Mesodermal cell (in vitro differentiated cells): ENCODE measurements around the gene RND1.
"Not testable (repeated sequence)": the region's sequence is repeated elsewhere in the genome, so short reads cannot be mapped to it uniquely, and the experiment has no call there.

Experiments used
- H3K27ac ChIP-seq: 2 replicates; pipeline ENCODE4 v1.7.0; 2013; ENCODE audit warnings: mild to moderate bottlenecking, low read depth, low read length, moderate library complexity; ENCODE audit not compliant: severe bottlenecking
- H3K36me3 ChIP-seq: 2 replicates; pipeline ENCODE4 v1.7.1; 2013; ENCODE audit warnings: mild to moderate bottlenecking, low read length, moderate library complexity; ENCODE audit not compliant: control insufficient read depth, insufficient read depth
- H3K4me1 ChIP-seq: one replicate; pipeline ENCODE4 v1.7.1; 2013; ENCODE audit warnings: mild to moderate bottlenecking, low read length; ENCODE audit not compliant: insufficient read depth, control insufficient read depth, poor library complexity, severe bottlenecking
- H3K4me3 ChIP-seq: 2 replicates; pipeline ENCODE4 v1.7.0; 2013; ENCODE audit warnings: low read length, control low read depth, mild to moderate bottlenecking; ENCODE audit not compliant: insufficient read depth, poor library complexity, severe bottlenecking; ENCODE audit errors: extremely low read depth
- H3K9me3 ChIP-seq: 2 replicates; pipeline ENCODE4 v1.7.1; 2013; ENCODE audit warnings: mild to moderate bottlenecking, low read length, moderate library complexity; ENCODE audit not compliant: control insufficient read depth
- WGBS, 2 experiments: methylation state at CpG; one replicate each; pipeline ENCODE4 v1.1.5; 2013; ENCODE audit warnings: missing lambda C conversion rate in 2 of 2; ENCODE audit not compliant: insufficient coverage in 2 of 2; 5-methylcytosine and 5-hydroxymethylcytosine counted together

Gene RND1

DNA sequence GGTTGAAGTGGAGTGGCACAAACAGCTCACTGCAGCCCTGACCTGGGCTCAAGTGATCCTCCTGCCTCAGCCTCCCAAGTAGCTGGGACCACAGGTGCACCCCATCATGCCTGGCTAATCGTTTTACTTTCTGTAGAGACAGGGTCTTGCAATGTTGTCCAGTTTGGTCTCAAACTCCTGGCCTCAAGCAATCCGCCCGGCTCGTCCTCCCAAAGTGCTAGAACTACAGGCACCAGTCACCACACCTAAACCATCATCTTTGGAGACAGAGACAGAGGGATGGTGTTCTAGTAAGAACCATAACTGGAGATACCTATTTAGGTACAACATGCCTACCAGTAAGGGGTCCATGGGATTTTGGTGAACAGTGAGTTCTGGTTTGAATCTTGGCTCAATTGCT lies 11.2 kb downstream of the RND1 start:
- Histone ChIP-seq H3K4me3 (no peak overlapping the region), H3K4me1 (peaks cover 4% of the 10 kb centered on the region), H3K27ac (no peak overlapping the region), H3K36me3 (peaks cover 5% of the 10 kb centered on the region), H3K9me3 (no peaks in the 10 kb centered on the region)
- WGBS, 2 experiments = 75 to 93% methylated on average over 1 to 4 of the region's 4 CpGs

DNA sequence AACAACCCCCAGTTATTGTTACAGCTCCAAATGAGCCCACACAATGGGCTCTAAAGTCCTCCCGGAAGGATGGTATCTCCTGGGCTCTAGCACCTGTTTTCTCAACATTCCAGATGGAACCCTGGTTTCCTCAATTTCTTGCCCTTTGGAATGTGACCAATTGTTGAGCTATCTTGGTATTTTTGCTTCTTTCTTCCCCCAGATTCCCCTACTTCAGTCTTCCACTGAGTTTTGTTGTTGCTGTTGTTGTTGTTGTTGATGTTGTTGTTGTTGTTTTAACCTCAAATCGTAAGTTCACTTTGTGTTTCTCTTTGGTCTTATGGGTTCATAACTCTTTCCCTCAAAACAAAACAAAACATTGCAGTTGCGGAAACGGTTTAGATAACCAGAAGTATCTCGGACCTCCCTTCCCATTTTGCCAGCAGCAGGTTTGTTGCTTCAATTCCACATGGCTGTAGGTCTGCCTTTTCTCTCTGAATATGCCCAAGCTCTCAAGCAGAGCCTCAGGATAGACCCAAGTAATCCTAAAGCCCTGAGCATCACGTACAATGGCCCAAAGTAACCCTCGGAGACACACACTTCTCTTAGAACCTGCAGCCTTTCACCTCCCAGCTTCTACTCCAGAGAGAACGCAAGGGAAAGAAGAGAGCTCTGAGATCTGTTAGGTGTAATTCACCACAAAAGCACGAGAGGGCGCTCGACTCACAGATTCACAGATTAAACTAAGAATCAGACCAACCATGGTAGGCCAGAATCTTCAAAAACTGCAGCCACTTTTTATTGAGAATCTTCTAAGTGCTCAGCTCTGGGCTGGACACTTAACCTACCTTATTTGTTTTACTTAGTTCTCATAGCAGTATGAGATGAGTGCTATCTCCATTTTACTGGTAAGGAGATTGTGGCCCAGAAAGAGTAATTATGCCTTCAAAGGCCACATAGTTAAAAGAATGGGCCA lies 12.7 kb downstream of the RND1 start:
- peak overlapping the region; percentile 90 for H3K4me3 ChIP-seq
- peak overlapping the region; percentile 59 for H3K27ac ChIP-seq
- WGBS, 2 experiments = 24 to 31% methylated on average over 8 of the region's 11 CpGs
- peaks cover 4% of the 10 kb centered on the region for H3K4me1 ChIP-seq
- H3K9me3 ChIP-seq = no peaks in the 10 kb centered on the region
- peaks cover 12% of the 10 kb centered on the region for H3K36me3 ChIP-seq

DNA sequence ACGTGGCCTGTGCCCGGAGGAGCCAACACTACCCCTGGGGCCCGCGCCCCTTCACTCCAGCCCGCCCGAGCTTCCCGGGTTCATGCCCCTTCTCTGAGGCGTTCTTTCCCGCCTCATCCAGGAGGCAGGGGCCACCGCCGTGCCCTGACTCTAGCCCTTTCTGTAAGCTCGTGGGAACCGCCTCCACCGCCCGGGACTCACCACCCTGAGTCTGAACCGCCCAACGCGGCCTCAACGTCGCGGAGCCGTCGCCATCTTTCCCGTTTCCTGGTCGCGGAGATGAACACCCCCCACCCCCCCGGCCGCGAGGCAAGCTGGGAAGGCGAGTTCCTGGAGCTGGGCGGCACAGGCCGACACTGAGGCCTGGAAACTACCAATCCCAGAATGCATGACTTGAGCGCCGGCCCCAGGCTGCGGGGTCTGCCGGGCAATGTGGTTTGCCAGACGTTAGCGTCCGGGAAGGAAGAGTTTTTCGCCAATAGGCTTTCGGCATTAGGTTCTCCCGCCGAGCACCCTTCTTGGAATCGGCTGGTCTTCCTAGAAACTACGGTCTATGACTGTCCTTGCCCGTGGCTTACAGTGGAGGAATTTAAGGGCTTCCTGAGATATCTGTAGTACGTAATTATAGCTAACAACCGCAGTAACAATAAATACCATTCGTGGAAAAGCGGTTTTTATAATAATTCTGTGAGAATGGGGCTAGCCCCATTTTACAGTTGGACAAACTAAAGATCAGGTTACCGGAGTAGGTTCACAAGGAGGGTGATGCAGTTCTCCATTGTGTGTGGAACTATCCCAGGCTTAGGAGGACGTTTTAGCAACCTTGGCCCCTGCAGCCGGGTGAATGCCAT lies 13.6 kb downstream of the RND1 start, which contains the start of gene DDX23:
Gene DDX23, minus strand, starts transcription at position 281 of the 851 bp plus-strand sequence. CDS start 6,381 bp downstream, outside the sequence.
- 1 to 2% methylated on average over 35 to 42 of the region's 53 CpGs for WGBS, 2 experiments
- H3K4me1 ChIP-seq = peaks cover 4% of the 10 kb centered on the region
- peaks cover 20% of the 10 kb centered on the region for H3K36me3 ChIP-seq
- no peaks in the 10 kb centered on the region for H3K9me3 ChIP-seq
- H3K4me3 ChIP-seq = peak within 1 kb of the TSS; percentile 90
- peak within 1 kb of the TSS; percentile 59 for H3K27ac ChIP-seq

DNA sequence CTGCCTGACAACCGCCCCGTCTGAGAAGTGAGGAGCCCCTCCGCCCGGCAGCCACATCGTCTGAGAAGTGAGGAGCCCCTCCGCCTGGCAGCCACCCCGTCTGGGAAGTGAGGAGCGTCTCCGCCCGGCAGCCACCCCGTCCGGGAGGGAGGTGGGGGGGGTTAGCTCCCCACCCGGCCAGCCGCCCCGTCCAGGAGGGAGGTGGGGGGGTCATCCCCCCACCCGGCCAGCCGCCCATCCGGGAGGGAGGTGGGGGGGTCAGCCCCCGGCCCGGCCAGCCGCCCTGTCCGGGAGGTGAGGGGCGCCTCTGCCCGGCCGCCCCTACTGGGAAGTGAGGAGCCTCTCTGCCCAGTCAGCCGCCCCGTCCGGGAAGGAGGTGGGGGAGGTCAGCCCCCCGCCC lies 23.6 kb downstream of the RND1 start:
- H3K27ac ChIP-seq, H3K4me3 ChIP-seq, H3K4me1 ChIP-seq, H3K9me3 ChIP-seq: not testable (repeated sequence)
- peaks cover 79% of the 10 kb centered on the region for H3K36me3 ChIP-seq
- 93 to 100% methylated on average over 5 to 7 of the region's 29 CpGs for WGBS, 2 experiments

DNA sequence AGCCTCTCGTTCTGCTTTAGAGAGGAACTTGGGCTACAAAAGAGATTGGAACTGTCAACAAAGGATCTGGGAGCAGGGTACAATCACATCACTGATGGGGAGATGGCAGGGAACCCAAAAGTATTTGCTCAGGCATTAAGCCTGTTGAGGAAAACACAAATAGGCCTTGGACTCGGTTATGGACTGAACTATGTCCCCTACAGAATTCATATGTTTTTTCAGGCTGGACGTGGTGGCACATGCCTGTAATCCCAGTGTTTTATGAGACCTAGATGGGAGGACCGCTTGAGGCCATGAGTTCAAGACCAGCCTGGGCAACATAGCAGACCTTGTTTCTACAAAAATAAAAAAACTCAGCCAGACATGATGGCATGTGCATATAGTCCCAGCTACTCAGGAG lies 27.6 kb downstream of the RND1 start:
- Histone ChIP-seq H3K4me3 (no peak overlapping the region), H3K9me3 (no peaks in the 10 kb centered on the region), H3K27ac (no peak overlapping the region), H3K36me3 (peaks cover 79% of the 10 kb centered on the region), H3K4me1 (no peaks in the 10 kb centered on the region)
- WGBS, 2 experiments = 83 to 97% methylated on average over 4 of the region's 4 CpGs

DNA sequence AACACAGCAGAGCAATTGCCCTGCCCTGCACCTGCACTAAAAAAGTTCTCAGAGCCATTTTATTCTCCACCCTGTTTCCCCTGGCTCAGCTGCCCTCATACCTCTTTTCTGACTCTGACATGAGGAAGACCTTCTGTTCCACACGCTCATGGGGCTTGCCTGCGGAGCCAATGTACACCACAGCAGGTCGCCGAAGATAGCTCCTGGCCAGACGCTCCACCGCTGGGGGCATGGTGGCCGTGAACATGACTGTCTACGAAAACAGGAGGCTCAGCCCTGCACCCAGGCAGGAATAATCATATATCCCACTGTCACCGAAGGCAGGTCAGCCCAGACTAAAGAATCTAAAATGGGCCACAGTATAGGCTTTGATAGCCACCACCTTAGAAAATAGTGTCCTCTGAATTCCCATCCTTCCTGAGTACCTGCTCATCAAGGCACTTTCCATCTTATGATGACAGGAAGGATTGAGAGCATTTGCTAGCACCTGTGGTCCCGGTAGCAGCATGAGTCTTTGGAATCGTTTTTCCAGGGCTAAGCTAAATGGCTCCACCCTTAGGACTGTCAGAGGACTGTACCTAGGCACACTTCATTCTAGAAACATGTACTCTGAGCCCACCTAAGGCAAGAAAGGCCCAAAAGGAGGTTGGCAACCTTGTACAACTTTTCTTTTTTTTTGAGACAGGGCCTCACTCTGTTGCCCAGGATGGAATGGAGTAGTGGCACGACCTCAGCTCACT lies 33.2 kb downstream of the RND1 start:
- 91 to 97% methylated on average over 12 of the region's 12 CpGs for WGBS, 2 experiments
- H3K27ac ChIP-seq = no peak overlapping the region
- H3K9me3 ChIP-seq = no peaks in the 10 kb centered on the region
- H3K36me3 ChIP-seq = peaks cover 98% of the 10 kb centered on the region
- no peak overlapping the region for H3K4me3 ChIP-seq
- no peaks in the 10 kb centered on the region for H3K4me1 ChIP-seq

DNA sequence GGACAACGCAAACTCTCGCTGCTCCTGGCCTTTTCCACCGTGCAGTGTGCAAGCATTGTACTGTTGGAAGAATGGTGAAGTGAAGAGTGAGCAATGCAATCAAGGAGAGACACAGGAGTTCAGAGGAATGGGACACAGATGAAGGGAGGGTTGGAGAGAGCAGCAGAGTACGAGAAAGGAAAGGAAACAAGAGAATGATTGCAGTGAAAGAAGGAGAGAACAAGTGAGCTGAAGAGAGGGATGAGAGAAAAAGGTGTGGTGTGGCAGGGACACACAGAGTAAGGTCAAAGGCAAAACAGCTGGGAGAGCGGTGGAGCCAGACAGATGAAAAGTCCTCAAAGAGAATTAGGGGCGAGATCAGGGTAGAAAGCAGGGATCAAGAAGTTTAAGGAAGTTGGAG lies 34.4 kb downstream of the RND1 start:
- no peak overlapping the region for H3K4me3 ChIP-seq
- 93 to 99% methylated on average over 4 to 5 of the region's 6 CpGs for WGBS, 2 experiments
- no peaks in the 10 kb centered on the region for H3K9me3 ChIP-seq
- peaks cover 99% of the 10 kb centered on the region for H3K36me3 ChIP-seq
- no peak overlapping the region for H3K27ac ChIP-seq
- no peaks in the 10 kb centered on the region for H3K4me1 ChIP-seq

DNA sequence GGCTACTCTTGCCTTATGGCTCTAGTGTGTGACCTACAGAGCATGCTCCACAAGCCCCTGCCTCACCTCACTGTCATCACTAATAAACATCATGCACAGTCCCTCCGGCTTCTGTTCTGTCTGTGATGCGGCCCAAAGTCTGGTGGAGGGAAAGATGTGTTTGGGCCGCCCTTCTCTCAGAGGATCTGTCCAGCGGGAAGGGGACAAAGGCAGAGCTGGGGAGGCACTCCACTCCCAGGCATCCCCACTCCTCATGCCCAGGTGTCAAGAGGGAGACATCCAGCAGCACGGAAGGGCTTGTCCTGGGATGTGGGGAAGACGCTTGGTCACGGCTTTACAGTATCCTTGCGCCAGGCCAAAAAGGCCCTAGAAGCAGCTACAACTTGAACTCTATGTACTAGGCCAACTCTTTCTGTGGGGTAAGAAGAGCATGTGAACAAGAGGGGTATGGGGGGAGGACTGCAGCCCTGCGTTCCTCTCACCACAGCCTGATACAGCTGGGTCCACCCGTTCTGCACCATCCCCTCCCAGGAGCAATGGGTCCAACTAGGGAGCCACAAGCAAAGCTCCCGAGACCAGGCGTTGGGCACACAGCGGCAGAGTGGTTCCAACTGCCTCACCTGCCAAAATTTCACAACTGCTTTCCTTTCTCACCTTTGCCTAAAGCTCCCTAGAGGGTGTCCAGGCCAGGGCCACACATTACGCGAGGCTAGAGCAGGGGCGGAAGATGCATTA lies 36.7 kb downstream of the RND1 start:
- 92 to 94% methylated on average over 10 to 12 of the region's 16 CpGs for WGBS, 2 experiments
- no peaks in the 10 kb centered on the region for H3K4me1 ChIP-seq
- peak overlapping the region; percentile 5 for H3K27ac ChIP-seq
- H3K9me3 ChIP-seq = no peaks in the 10 kb centered on the region
- H3K4me3 ChIP-seq = no peak overlapping the region
- peaks cover 97% of the 10 kb centered on the region for H3K36me3 ChIP-seq

DNA sequence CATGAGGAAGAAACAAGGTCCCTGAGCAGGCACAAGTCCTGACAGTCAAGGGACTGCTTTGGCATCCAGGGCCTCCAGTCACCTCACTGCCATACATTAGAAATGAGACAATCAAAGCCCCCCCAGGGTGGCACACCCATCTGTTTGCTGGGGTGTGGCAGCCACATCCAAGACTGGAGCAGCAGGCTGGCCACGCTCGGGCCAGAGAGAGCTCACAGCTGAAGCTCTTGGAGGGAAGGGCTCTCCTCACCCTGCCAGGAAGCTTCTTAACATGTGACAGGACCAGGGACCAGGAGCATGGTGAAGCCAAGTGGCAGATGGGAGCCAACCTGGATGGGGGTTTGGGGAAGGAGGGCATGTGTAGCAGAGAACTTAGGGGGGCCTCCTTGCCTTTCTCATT lies 37.4 kb downstream of the RND1 start:
- 85 to 95% methylated on average over 2 of the region's 2 CpGs for WGBS, 2 experiments
- Histone ChIP-seq H3K27ac (peak overlapping the region; percentile 5), H3K9me3 (no peaks in the 10 kb centered on the region), H3K4me1 (no peaks in the 10 kb centered on the region), H3K36me3 (peaks cover 97% of the 10 kb centered on the region), H3K4me3 (no peak overlapping the region)
